Sciatic nerve (tissue), 2 donors: ENCODE data around the gene TMEM88. TPM values are rescaled to one million over a fixed set of nuclear protein-coding genes. Genes with fewer than 3 reads are reported as not detected.

Experiments
- ATAC-seq: fragments of 200-7000 bp; cut with Tn5 transposase; one replicate; pipeline ENCODE4 v1.9.1; 2020; ENCODE audit warnings: mild to moderate bottlenecking, moderate library complexity
- DNase-seq: peaks from one replicate; pipeline ENCODE4 v3.0.0-alpha.2; 2020; ENCODE audit warnings: low spot score
- intact Hi-C: fragments of 100-400 bp; cut with DNase I; formaldehyde crosslinking; loops from one replicate; pipeline ENCODE4 v1.14.2; 2022
- total RNA-seq: library from RNA; stranded (reverse); fragmentation: NEBNext Ultra II Directional; extraction: Animal tissue kit (Norgen Biotek cat#: 25700); gene quantifications from one replicate; pipeline ENCODE4 v1.2.1, GENCODE V29; 2021
- donor health status: DM: no; HTN: no; CAD: no.
- donor health status: DM: no; HTN: no; CAD: no.

The TMEM88 gene
- total RNA-seq, 1 donor from 2014 or later: 18.5 TPM

GRCh38 chr17:7831233-7831632 is 23.6 kb upstream of the TMEM88 start:
- peak; percentile 33 for DNase-seq
- no peak for ATAC-seq
- intact Hi-C loops: no loop called here

GRCh38 chr17:7832431-7832830 is 22.4 kb upstream of the TMEM88 start:
- ATAC-seq (no peak), DNase-seq (peak; percentile 52)
- intact Hi-C loops: no loop called here

GRCh38 chr17:7833011-7833794 is 21.7 kb upstream of the TMEM88 start:
- DNase-seq (peak; percentile 58), ATAC-seq (no peak)
- intact Hi-C loops: no loop called here

- intact Hi-C loops: no loop called here
- ATAC-seq: peak; percentile 79
- peak; percentile 96 for DNase-seq
Observed at GRCh38 chr17:7833795-7834541, 20.9 kb upstream of the TMEM88 start, which contains the start of gene KDM6B. Gene KDM6B, plus strand, starts transcription at chr17:7834217. Its CDS starts 11,338 bp downstream, at chr17:7845555.

- ATAC-seq (peak; percentile 60), DNase-seq (peak; percentile 84)
- intact Hi-C loops: no loop called here
Observed at GRCh38 chr17:7834542-7834956, 20.3 kb upstream of the TMEM88 start.

GRCh38 chr17:7834957-7835813 is 19.7 kb upstream of the TMEM88 start:
- intact Hi-C loops: no loop called here
- DNase-seq: peak; percentile 98

GRCh38 chr17:7835814-7836595 is 18.9 kb upstream of the TMEM88 start:
- DNase-seq (peak; percentile 84), ATAC-seq (peak; percentile 35)
- intact Hi-C loops: no loop called here

More at GRCh38 chr17:7834957-7835813, 19.7 kb upstream of the TMEM88 start:
- ATAC-seq: peak; percentile 83

- DNase-seq (peak; percentile 94), ATAC-seq (peak; percentile 60)
- intact Hi-C loops: no loop called here
Observed at GRCh38 chr17:7836596-7837407, 18.1 kb upstream of the TMEM88 start.

- no peak for ATAC-seq
- intact Hi-C loops: no loop called here
- no peak for DNase-seq
Observed at GRCh38 chr17:7837408-7838088, 17.3 kb upstream of the TMEM88 start.

- DNase-seq (no peak), ATAC-seq (no peak)
- intact Hi-C loops: no loop called here
Observed at GRCh38 chr17:7838090-7839075, 16.5 kb upstream of the TMEM88 start.

GRCh38 chr17:7839190-7839875 is 15.5 kb upstream of the TMEM88 start:
- DNase-seq (no peak), ATAC-seq (no peak)
- intact Hi-C loops: no loop called here

- intact Hi-C loops: loop anchor here (5.0 kb wide), 1 partner anchor 332 kb away; no protein-coding TSS in a partner anchor
- no peak for DNase-seq
Observed at GRCh38 chr17:7839876-7840261, 15.0 kb upstream of the TMEM88 start.

GRCh38 chr17:7840441-7840840 is 14.4 kb upstream of the TMEM88 start:
- no peak for ATAC-seq
- intact Hi-C loops: loop anchor here (5.0 kb wide), 1 partner anchor 332 kb away; no protein-coding TSS in a partner anchor
- DNase-seq: no peak

More at GRCh38 chr17:7839876-7840261, 15.0 kb upstream of the TMEM88 start:
- ATAC-seq: no peak

- intact Hi-C loops: loop anchor here (5.0 kb wide), 1 partner anchor 331 kb away; no protein-coding TSS in a partner anchor
- DNase-seq: no peak
- ATAC-seq: no peak
Observed at GRCh38 chr17:7840875-7841274, 14.0 kb upstream of the TMEM88 start.

GRCh38 chr17:7841396-7841914 is 13.4 kb upstream of the TMEM88 start:
- DNase-seq (peak; percentile 91), ATAC-seq (peak; percentile 51)
- intact Hi-C loops: loop anchor here (5.0 kb wide), 1 partner anchor 331 kb away; no protein-coding TSS in a partner anchor
